ENCODE results near the gene LILRB5.

Gene LILRB5

GRCh38 chr19:54257116-54257480, at the start of gene LILRB5:
Gene LILRB5 (minus strand): TSS chr19:54257273. CDS start chr19:54257193, 80 bp downstream.
- H3K4me2 ChIP-seq (ENCODE audit: low read depth, low read length, poor library complexity, severe bottlenecking): no peak within 1 kb of the TSS
- H3K9me2 ChIP-seq (replicated peaks; ENCODE audit: insufficient read depth, low read length): no peaks in the 10 kb centered on the region
- H3K79me2 ChIP-seq (ENCODE audit: insufficient read depth, low read length): no peaks in the 10 kb centered on the region
- no peaks in the 10 kb centered on the region for H3K9me3 ChIP-seq (ENCODE audit: insufficient read depth, low read length)
- H3K27ac ChIP-seq (ENCODE audit: low read depth, low read length): no peak within 1 kb of the TSS
- H3K36me3 ChIP-seq (ENCODE audit: low read length): no peaks in the 10 kb centered on the region
- no peaks in the 10 kb centered on the region for H3K27me3 ChIP-seq (ENCODE audit: low read length)
- TF ChIP-seq, protein P1, sequence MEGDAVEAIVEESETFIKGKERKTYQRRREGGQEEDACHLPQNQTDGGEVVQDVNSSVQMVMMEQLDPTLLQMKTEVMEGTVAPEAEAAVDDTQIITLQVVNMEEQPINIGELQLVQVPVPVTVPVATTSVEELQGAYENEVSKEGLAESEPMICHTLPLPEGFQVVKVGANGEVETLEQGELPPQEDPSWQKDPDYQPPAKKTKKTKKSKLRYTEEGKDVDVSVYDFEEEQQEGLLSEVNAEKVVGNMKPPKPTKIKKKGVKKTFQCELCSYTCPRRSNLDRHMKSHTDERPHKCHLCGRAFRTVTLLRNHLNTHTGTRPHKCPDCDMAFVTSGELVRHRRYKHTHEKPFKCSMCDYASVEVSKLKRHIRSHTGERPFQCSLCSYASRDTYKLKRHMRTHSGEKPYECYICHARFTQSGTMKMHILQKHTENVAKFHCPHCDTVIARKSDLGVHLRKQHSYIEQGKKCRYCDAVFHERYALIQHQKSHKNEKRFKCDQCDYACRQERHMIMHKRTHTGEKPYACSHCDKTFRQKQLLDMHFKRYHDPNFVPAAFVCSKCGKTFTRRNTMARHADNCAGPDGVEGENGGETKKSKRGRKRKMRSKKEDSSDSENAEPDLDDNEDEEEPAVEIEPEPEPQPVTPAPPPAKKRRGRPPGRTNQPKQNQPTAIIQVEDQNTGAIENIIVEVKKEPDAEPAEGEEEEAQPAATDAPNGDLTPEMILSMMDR (IDR thresholded peaks at IDR 0.05; ENCODE audit: insufficient read depth, low read length, poor library complexity, severe bottlenecking): no peak
- TF ChIP-seq EZH2phosphoT487 (conservative IDR thresholded peaks at IDR 0.05; ENCODE audit: low read length): no peak
- H3K4me3 ChIP-seq (ENCODE audit: insufficient read depth, low read length, poor library complexity, severe bottlenecking): no peak within 1 kb of the TSS
- no peak within 1 kb of the TSS for H3K9ac ChIP-seq (ENCODE audit: low read length)
- H2AFZ ChIP-seq (ENCODE audit: low read depth, low read length, severe bottlenecking): no peak within 1 kb of the TSS
- H3F3A ChIP-seq (ENCODE audit: insufficient read depth): no peaks in the 10 kb centered on the region
- H4K20me1 ChIP-seq (ENCODE audit: low read depth, low read length): no peaks in the 10 kb centered on the region

DNA sequence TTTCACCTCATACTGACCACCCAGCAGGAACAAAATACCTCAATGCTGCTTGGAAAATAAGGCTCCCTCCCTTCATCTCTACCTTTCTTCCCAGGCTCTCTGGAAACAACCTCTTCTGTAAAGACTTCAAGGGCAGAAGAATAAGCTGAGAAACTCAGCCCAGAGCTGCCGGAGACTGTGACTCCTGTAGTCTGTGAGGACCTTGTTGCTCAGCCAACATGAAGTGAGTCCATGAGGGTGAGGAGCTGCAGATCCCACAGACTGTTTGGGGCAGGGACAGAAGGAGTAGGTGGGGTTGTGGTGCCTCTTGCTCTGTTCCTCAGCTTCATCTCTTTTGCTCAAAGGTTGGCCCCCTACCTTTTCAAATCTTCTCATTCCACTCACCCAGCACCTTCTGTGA, 48.1 kb upstream of the LILRB5 start:
- Histone ChIP-seq H4K20me1 (ENCODE audit: low read depth, low read length) (no peaks in the 10 kb centered on the region), H3K9me2 (replicated peaks; ENCODE audit: insufficient read depth, low read length) (no peaks in the 10 kb centered on the region), H3K4me2 (ENCODE audit: low read depth, low read length, poor library complexity, severe bottlenecking) (no peak overlapping the region), H3K36me3 (ENCODE audit: low read length) (no peaks in the 10 kb centered on the region), H3F3A (ENCODE audit: insufficient read depth) (no peaks in the 10 kb centered on the region), H2AFZ (ENCODE audit: low read depth, low read length, severe bottlenecking) (no peak overlapping the region), H3K27me3 (ENCODE audit: low read length) (no peaks in the 10 kb centered on the region), H3K79me2 (ENCODE audit: insufficient read depth, low read length) (no peaks in the 10 kb centered on the region), H3K9me3 (ENCODE audit: insufficient read depth, low read length) (no peaks in the 10 kb centered on the region), H3K27ac (ENCODE audit: low read depth, low read length) (no peak overlapping the region), H3K4me3 (ENCODE audit: insufficient read depth, low read length, poor library complexity, severe bottlenecking) (no peak overlapping the region), H3K9ac (ENCODE audit: low read length) (no peak overlapping the region)
- TF ChIP-seq EZH2phosphoT487 (conservative IDR thresholded peaks at IDR 0.05; ENCODE audit: low read length): no peak
- TF ChIP-seq, protein P1 (IDR thresholded peaks at IDR 0.05; ENCODE audit: insufficient read depth, low read length, poor library complexity, severe bottlenecking): no peak

GRCh38 chr19:54302257-54302656, 45.2 kb upstream of the LILRB5 start:
- Histone ChIP-seq H3K79me2 (ENCODE audit: insufficient read depth, low read length) (no peaks in the 10 kb centered on the region), H3K9me2 (replicated peaks; ENCODE audit: insufficient read depth, low read length) (no peaks in the 10 kb centered on the region), H3K4me2 (ENCODE audit: low read depth, low read length, poor library complexity, severe bottlenecking) (no peak overlapping the region), H3K9ac (ENCODE audit: low read length) (no peak overlapping the region), H3K36me3 (ENCODE audit: low read length) (no peaks in the 10 kb centered on the region), H4K20me1 (ENCODE audit: low read depth, low read length) (no peaks in the 10 kb centered on the region), H3F3A (ENCODE audit: insufficient read depth) (no peaks in the 10 kb centered on the region), H3K4me3 (ENCODE audit: insufficient read depth, low read length, poor library complexity, severe bottlenecking) (no peak overlapping the region), H3K9me3 (ENCODE audit: insufficient read depth, low read length) (no peaks in the 10 kb centered on the region), H2AFZ (ENCODE audit: low read depth, low read length, severe bottlenecking) (no peak overlapping the region), H3K27ac (ENCODE audit: low read depth, low read length) (no peak overlapping the region), H3K27me3 (ENCODE audit: low read length) (no peaks in the 10 kb centered on the region)
- TF ChIP-seq, protein P1 (IDR thresholded peaks at IDR 0.05; ENCODE audit: insufficient read depth, low read length, poor library complexity, severe bottlenecking): no peak
- no peak for TF ChIP-seq EZH2phosphoT487 (conservative IDR thresholded peaks at IDR 0.05; ENCODE audit: low read length)
